Spinal cord (tissue), 10 donors: ENCODE results near the gene MAP1S. TPM values are rescaled to one million over a fixed set of nuclear protein-coding genes. Genes with fewer than 3 reads are reported as not detected.

ENCODE experiments used
- DNase-seq, 6 donors: peaks; one replicate each; pipeline versions ENCODE4 v3.0.0 to v3.0.0-alpha.2; 2013 to 2015; ENCODE audit warnings: low spot score in 6 of 6, low read depth in 4 of 6
- H3K27ac ChIP-seq: one replicate; pipeline ENCODE4 v1.5.1; 2013; ENCODE audit warnings: low read depth, low read length, control low read depth
- H3K27me3 ChIP-seq: one replicate; pipeline ENCODE4 v1.6.1; 2013; ENCODE audit warnings: low read length; ENCODE audit not compliant: control insufficient read depth, insufficient read depth
- H3K36me3 ChIP-seq: one replicate; pipeline ENCODE4 v1.6.1; 2013; ENCODE audit warnings: low read length; ENCODE audit not compliant: control insufficient read depth, insufficient read depth
- H3K4me1 ChIP-seq: one replicate; pipeline ENCODE4 v1.6.1; 2013; ENCODE audit warnings: low read length; ENCODE audit not compliant: control insufficient read depth, insufficient read depth
- H3K4me3 ChIP-seq: one replicate; pipeline ENCODE4 v1.5.1; 2013; ENCODE audit warnings: low read depth, low read length, control low read depth
- H3K9me3 ChIP-seq: one replicate; pipeline ENCODE4 v1.6.1; 2013; ENCODE audit warnings: low read length; ENCODE audit not compliant: control insufficient read depth, insufficient read depth
- WGBS: methylation state at CpG from one replicate; pipeline ENCODE4 v1.1.5; 2013; ENCODE audit warnings: missing lambda C conversion rate; ENCODE audit not compliant: insufficient coverage; 5-methylcytosine and 5-hydroxymethylcytosine counted together
- polyA plus RNA-seq, 2 donors: library from polyadenylated mRNA; unstranded; fragments of 120-200 nt; gene quantifications; one replicate each; pipeline ENCODE4 v1.2.1, GENCODE V29; 2013; ENCODE audit not compliant: insufficient read length in 2 of 2
- total RNA-seq, 2 donors: library from RNA; depleted of rRNA in 1 of 2; stranded (reverse); fragments of 120-200 nt in 1 of 2; fragments of >200 nt in 1 of 2; gene quantifications; one replicate each; pipeline versions ENCODE4 v1.2.3 to v1.2.4, GENCODE V29; 2013 to 2014
- donor health status: healthy.

The MAP1S gene
- total and polyA plus RNA-seq, 4 donors = 16.6 to 64.4 (median 43.5) TPM

DNA sequence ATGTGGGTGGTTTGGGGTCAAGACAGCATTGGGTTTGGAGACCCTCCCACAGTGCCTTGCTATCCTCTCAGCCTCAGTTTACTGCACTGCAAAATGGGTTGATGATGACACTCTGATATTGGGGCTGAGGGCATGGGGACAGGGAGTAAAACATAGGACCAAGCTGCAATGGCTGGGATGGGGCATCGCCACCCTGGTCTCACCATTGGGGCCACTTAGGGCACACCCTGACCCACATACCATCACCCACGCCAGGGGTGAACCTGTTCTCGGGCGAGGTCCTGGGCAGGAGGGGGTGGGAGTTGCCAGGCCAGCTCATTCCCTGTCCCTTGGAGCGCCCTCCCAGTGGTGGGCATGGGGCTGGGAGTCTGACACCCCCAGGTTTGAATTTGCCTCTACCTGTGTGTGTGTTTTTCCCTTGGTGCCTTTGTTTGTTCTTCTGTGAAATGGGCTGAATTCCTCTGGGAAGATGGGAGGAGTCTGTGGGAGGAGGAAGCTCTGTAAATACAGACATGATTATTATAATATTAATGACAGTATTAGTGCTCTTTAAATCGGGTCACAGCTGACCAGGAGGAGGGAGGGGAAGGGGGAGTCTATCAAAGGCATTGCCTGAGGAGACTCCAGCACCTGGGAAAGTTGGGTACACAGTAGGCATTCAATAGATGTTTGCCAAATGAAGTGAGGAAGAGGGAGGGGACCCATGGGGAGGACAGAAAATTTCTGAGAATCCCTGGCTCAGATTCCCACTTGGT, 29.8 kb downstream of the MAP1S start:
- WGBS = 100% methylated on average over 4 of the region's 6 CpGs
- DNase-seq = no peak
- Histone ChIP-seq H3K4me1 (peaks cover 46% of the 10 kb centered on the region), H3K27ac (no peak overlapping the region), H3K36me3 (peaks cover 7% of the 10 kb centered on the region), H3K27me3 (no peaks in the 10 kb centered on the region), H3K9me3 (no peaks in the 10 kb centered on the region), H3K4me3 (no peak overlapping the region)

GRCh38 chr19:17749912-17750317, 30.6 kb downstream of the MAP1S start:
- no peaks in the 10 kb centered on the region for H3K9me3 ChIP-seq
- no peak for DNase-seq
- H3K36me3 ChIP-seq = peaks cover 14% of the 10 kb centered on the region
- 23% methylated on average over 7 of the region's 8 CpGs for WGBS
- H3K4me1 ChIP-seq = peaks cover 53% of the 10 kb centered on the region
- no peak overlapping the region for H3K27ac ChIP-seq
- H3K27me3 ChIP-seq = no peaks in the 10 kb centered on the region
- no peak overlapping the region for H3K4me3 ChIP-seq

GRCh38 chr19:17751103-17751911, 32.0 kb downstream of the MAP1S start, which contains the start of gene FCHO1:
FCHO1 (plus strand) TSS chr19:17751477; CDS start chr19:17755165, 3,688 bp downstream.
- WGBS = 71% methylated on average over 21 of the region's 28 CpGs
- peaks cover 67% of the 10 kb centered on the region for H3K4me1 ChIP-seq
- H3K4me3 ChIP-seq = no peak within 1 kb of the TSS
- no peaks in the 10 kb centered on the region for H3K27me3 ChIP-seq
- H3K27ac ChIP-seq = no peak within 1 kb of the TSS
- peaks cover 23% of the 10 kb centered on the region for H3K36me3 ChIP-seq
- H3K9me3 ChIP-seq = no peaks in the 10 kb centered on the region
- no peak for DNase-seq

GRCh38 chr19:17751912-17752273, 32.6 kb downstream of the MAP1S start:
- no peaks in the 10 kb centered on the region for H3K27me3 ChIP-seq
- H3K4me3 ChIP-seq = no peak overlapping the region
- no peak overlapping the region for H3K27ac ChIP-seq
- 95% methylated on average over 2 of the region's 2 CpGs for WGBS
- peaks cover 23% of the 10 kb centered on the region for H3K36me3 ChIP-seq
- peaks cover 73% of the 10 kb centered on the region for H3K4me1 ChIP-seq
- H3K9me3 ChIP-seq = no peaks in the 10 kb centered on the region
- no peak for DNase-seq

GRCh38 chr19:17752865-17753639, 33.8 kb downstream of the MAP1S start:
- 73% methylated on average over 2 of the region's 7 CpGs for WGBS
- no peak overlapping the region for H3K27ac ChIP-seq
- no peaks in the 10 kb centered on the region for H3K27me3 ChIP-seq
- H3K4me3 ChIP-seq = no peak overlapping the region
- peaks cover 28% of the 10 kb centered on the region for H3K36me3 ChIP-seq
- no peaks in the 10 kb centered on the region for H3K9me3 ChIP-seq
- no peak for DNase-seq
- H3K4me1 ChIP-seq = peaks cover 72% of the 10 kb centered on the region

- H3K4me1 ChIP-seq = peaks cover 62% of the 10 kb centered on the region
- H3K36me3 ChIP-seq = peaks cover 32% of the 10 kb centered on the region
- H3K27me3 ChIP-seq = no peaks in the 10 kb centered on the region
- DNase-seq = peak in 2 of 6 donors; percentile 57 to 72
- no peaks in the 10 kb centered on the region for H3K9me3 ChIP-seq
- H3K27ac ChIP-seq = no peak overlapping the region
- no peak overlapping the region for H3K4me3 ChIP-seq
- 11% methylated on average over 9 of the region's 9 CpGs for WGBS
Measured at GRCh38 chr19:17753976-17754375, 34.7 kb downstream of the MAP1S start.

GRCh38 chr19:17754634-17755442, 35.6 kb downstream of the MAP1S start:
- Histone ChIP-seq H3K27ac (no peak overlapping the region), H3K4me3 (no peak overlapping the region), H3K9me3 (no peaks in the 10 kb centered on the region), H3K27me3 (no peaks in the 10 kb centered on the region), H3K36me3 (peaks cover 32% of the 10 kb centered on the region), H3K4me1 (peaks cover 54% of the 10 kb centered on the region)
- 64% methylated on average over 4 of the region's 5 CpGs for WGBS
- DNase-seq = no peak

DNA sequence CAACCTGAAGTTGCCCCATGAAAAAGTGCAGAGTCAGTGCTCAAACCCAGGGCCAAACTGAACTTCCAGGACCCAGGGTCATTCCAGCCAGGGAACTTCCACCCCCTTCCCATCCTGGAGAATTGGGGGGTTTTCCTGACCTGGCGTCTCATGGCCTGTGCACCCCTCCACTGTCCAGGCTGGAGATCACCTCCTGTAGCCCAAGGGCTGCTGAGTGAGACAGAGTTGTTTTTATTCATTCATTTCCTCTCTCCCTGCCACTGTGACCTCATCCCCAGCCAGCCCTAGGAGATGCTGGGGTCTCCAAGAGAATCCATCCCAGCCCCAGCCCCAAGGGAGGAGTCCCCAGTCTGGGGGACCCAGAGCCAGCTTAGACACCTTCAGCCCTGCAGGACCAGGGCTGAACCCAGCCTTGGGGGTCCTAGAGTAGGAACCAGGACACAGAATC, 36.2 kb downstream of the MAP1S start:
- H3K9me3 ChIP-seq = no peaks in the 10 kb centered on the region
- H3K36me3 ChIP-seq = peaks cover 32% of the 10 kb centered on the region
- H3K4me3 ChIP-seq = no peak overlapping the region
- no peak for DNase-seq
- WGBS = no CpG with 5 or more reads among the region's 1 CpG
- H3K4me1 ChIP-seq = peaks cover 51% of the 10 kb centered on the region
- H3K27me3 ChIP-seq = no peaks in the 10 kb centered on the region
- H3K27ac ChIP-seq = no peak overlapping the region
